MCF 10A (cell line): ENCODE measurements around the gene KRT34. TPM values are rescaled to one million over a fixed set of nuclear protein-coding genes. Genes with fewer than 3 reads are reported as not detected.

Experiments used
- BruUV-seq: library from RNA; stranded (reverse); fragments of 400-500 nt; replicated peaks from 2 replicates; lab custom pipeline; 2021; lab: Mats Ljungman, UMichigan
- CTCF ChIA-PET: fragments of 300-600 bp; sonication (Branson Sonifier 250); formaldehyde crosslinking; extraction: SDS; loops from one replicate; lab custom pipeline; 2021; ENCODE audit warnings: antibody characterized with exemption, inconsistent platforms; lab: Yijun Ruan, JAX
- POLR2A ChIA-PET: fragments of 300-600, 350-650 bp; sonication (Branson Sonifier 250); formaldehyde crosslinking; extraction: SDS; loops from one replicate; lab custom pipeline; 2020; ENCODE audit warnings: antibody characterized with exemption, inconsistent platforms; lab: Yijun Ruan, JAX
- DNase-seq: peaks from one replicate; pipeline ENCODE4 v3.0.0-alpha.2; 2018; ENCODE audit not compliant: unreplicated experiment
- H3K27ac Mint-ChIP-seq: one replicate; pipeline ENCODE4 v1.8.0; 2022; ENCODE audit warnings: mild to moderate bottlenecking, low read depth, mixed read lengths; ENCODE audit not compliant: unreplicated experiment
- H3K27me3 Mint-ChIP-seq: one replicate; pipeline ENCODE4 v1.8.0; 2022; ENCODE audit warnings: mixed read lengths; ENCODE audit not compliant: insufficient read depth, unreplicated experiment
- H3K36me3 Mint-ChIP-seq: one replicate; pipeline ENCODE4 v1.8.0; 2022; ENCODE audit warnings: mild to moderate bottlenecking, moderate library complexity, mixed read lengths; ENCODE audit not compliant: insufficient read depth, unreplicated experiment
- H3K4me1 Mint-ChIP-seq: one replicate; pipeline ENCODE4 v1.8.0; 2022; ENCODE audit warnings: mixed read lengths; ENCODE audit not compliant: insufficient read depth, unreplicated experiment
- H3K4me3 Mint-ChIP-seq: one replicate; pipeline ENCODE4 v1.8.0; 2022; ENCODE audit warnings: mild to moderate bottlenecking, moderate library complexity, mixed read lengths; ENCODE audit not compliant: unreplicated experiment
- H3K9me3 Mint-ChIP-seq: one replicate; pipeline ENCODE4 v1.8.0; 2022; ENCODE audit warnings: mixed read lengths; ENCODE audit not compliant: unreplicated experiment
- CTCF ChIP-seq: fragments of 200-600 bp; IDR thresholded peaks from one replicate; pipeline ENCODE4 v1.8.0; 2022; ENCODE audit warnings: antibody characterized with exemption, mild to moderate bottlenecking; ENCODE audit not compliant: unreplicated experiment
- intact Hi-C: fragments of 100-400 bp; cut with micrococcal nuclease; formaldehyde crosslinking; loops from 2 replicates; pipeline ENCODE4 v1.14.1; 2022
- total RNA-seq: library from RNA; stranded (reverse); gene quantifications from 2 replicates; pipeline ENCODE4 v1.2.3, GENCODE V29; 2022

Gene KRT34
- total RNA-seq, 1 experiment from 2014 or later, result 0.40 TPM

DNA sequence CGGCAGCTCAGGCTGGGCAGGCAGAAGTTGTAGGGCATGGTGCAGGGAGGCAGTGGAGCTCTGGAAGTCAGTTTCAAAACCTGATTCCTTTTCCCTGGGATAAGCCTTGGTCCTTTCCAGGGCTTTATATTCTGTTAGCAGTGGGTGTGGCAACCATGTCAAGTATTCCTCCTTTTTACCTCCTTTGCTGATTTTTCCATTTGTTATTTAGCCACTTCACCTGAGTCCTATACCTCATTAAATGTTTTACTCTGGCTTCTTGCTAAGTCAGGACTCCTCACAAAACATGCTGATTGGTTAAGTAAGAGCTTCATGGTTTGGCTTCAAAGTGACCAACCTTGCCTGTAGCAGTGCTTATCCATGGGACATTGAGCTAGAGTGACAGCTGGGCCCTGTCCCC, 12.4 kb downstream of the KRT34 start, which contains the start of gene KRT33B:
KRT33B (minus strand) TSS at position 101 of the 400 bp plus-strand sequence; CDS start at position 38, 63 bp downstream.
- Mint-ChIP-seq H3K36me3 (no peaks in the 10 kb centered on the region), H3K4me3 (no peak within 1 kb of the TSS), H3K9me3 (peaks cover 8% of the 10 kb centered on the region), H3K4me1 (no peaks in the 10 kb centered on the region), H3K27ac (no peak within 1 kb of the TSS), H3K27me3 (peaks cover 38% of the 10 kb centered on the region)
- no peak for TF ChIP-seq CTCF
- no peak for DNase-seq
- intact Hi-C loops, result no loop called here
- ChIA-PET POLR2A (interaction anchor here (1.0 kb wide), 1 partner anchor 172 kb away, joined by 4 read pairs; no protein-coding TSS in a partner anchor), CTCF (no interaction called here)
- BruUV-seq, result no TSS peak

DNA sequence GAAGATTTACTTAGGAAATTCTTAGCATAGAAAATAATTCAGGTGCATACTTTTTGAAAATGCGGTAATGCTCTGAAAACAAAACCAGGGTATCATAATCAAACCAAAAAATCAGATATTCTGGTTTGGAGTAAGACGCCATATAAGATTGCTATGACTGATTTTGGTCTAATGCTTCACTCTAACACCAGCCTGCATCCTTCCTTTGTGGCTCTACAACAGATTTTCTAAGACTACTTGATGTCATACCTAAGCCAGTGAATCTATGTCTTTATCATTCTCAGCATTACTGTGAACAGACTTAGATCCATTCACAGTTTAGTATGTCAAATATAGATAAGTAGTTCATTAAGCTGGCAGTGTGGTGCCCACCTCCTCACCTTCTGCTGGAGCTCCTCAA, 13.1 kb downstream of the KRT34 start:
- POLR2A ChIA-PET, result no interaction called here
- no peaks in the 10 kb centered on the region for H3K36me3 Mint-ChIP-seq

GRCh38 chr17:41367426-41368075, 14.6 kb downstream of the KRT34 start:
- H3K9me3 Mint-ChIP-seq, result no peaks in the 10 kb centered on the region
- no peaks in the 10 kb centered on the region for H3K36me3 Mint-ChIP-seq
- no peak overlapping the region for H3K27ac Mint-ChIP-seq
- no peak for TF ChIP-seq CTCF
- no TSS peak for BruUV-seq
- intact Hi-C loops, result no loop called here
- ChIA-PET CTCF (interaction anchor here (0.6 kb wide), 1 partner anchor 1751 kb away, joined by 3 read pairs; no protein-coding TSS in a partner anchor), POLR2A (no interaction called here)
- H3K4me3 Mint-ChIP-seq, result no peak overlapping the region
- no peaks in the 10 kb centered on the region for H3K4me1 Mint-ChIP-seq
- H3K27me3 Mint-ChIP-seq, result peaks cover 23% of the 10 kb centered on the region
- no peak for DNase-seq

More for the DNA sequence above, 13.1 kb downstream of the KRT34 start:
- peaks cover 31% of the 10 kb centered on the region for H3K27me3 Mint-ChIP-seq
- DNase-seq, result no peak
- BruUV-seq, result no TSS peak
- H3K4me3 Mint-ChIP-seq, result no peak overlapping the region
- intact Hi-C loops, result no loop called here
- H3K27ac Mint-ChIP-seq, result no peak overlapping the region
- H3K9me3 Mint-ChIP-seq, result peaks cover under 1% of the 10 kb centered on the region
- TF ChIP-seq CTCF, result no peak
- CTCF ChIA-PET, result interaction anchor here (0.5 kb wide), 1 partner anchor 160 kb away, joined by 3 read pairs; no protein-coding TSS in a partner anchor
- H3K4me1 Mint-ChIP-seq, result no peaks in the 10 kb centered on the region

GRCh38 chr17:41366070-41366469, 16.0 kb downstream of the KRT34 start:
- intact Hi-C loops, result no loop called here
- ChIA-PET CTCF (interaction anchor here (0.5 kb wide), 1 partner anchor 43 kb away, joined by 3 read pairs; no protein-coding TSS in a partner anchor), POLR2A (no interaction called here)
- no peaks in the 10 kb centered on the region for H3K36me3 Mint-ChIP-seq
- no peaks in the 10 kb centered on the region for H3K9me3 Mint-ChIP-seq
- no peak for TF ChIP-seq CTCF
- peaks cover 23% of the 10 kb centered on the region for H3K27me3 Mint-ChIP-seq
- no peak overlapping the region for H3K27ac Mint-ChIP-seq
- no peak overlapping the region for H3K4me3 Mint-ChIP-seq
- H3K4me1 Mint-ChIP-seq, result no peaks in the 10 kb centered on the region
- no TSS peak for BruUV-seq
- no peak for DNase-seq
